NOMO-1 treated with dmso at 0.1 percent for 144 hours (cell line): ENCODE results near the gene TMIGD3.

Experiments
- DNase-seq: peaks from one replicate; lab custom pipeline; 2025; ENCODE audit not compliant: unreplicated experiment; lab: John Stamatoyannopoulos, UW

Gene TMIGD3

DNA sequence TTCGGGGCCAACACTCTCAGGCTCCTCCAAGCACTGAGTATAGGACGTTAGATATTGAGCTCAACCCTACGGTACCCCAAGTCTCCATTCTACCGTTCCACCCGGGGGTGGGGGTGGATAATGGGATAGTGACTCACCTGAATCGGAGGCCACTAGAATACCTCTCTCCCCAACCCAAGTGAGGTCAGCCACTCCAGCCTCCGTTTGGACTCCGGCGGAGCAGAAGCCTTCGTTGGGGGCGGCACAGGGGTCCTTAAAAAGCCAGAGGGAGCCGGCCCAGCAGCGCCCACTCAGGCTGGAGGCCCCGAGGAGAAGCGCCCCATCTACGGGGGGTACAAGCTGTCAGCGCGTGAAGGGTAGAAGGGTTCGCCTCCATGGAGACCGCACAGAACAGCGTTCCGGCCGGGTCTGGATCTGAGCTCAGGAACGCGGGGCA is 54.9 kb downstream of the TMIGD3 start:
- DNase-seq: no peak

DNA sequence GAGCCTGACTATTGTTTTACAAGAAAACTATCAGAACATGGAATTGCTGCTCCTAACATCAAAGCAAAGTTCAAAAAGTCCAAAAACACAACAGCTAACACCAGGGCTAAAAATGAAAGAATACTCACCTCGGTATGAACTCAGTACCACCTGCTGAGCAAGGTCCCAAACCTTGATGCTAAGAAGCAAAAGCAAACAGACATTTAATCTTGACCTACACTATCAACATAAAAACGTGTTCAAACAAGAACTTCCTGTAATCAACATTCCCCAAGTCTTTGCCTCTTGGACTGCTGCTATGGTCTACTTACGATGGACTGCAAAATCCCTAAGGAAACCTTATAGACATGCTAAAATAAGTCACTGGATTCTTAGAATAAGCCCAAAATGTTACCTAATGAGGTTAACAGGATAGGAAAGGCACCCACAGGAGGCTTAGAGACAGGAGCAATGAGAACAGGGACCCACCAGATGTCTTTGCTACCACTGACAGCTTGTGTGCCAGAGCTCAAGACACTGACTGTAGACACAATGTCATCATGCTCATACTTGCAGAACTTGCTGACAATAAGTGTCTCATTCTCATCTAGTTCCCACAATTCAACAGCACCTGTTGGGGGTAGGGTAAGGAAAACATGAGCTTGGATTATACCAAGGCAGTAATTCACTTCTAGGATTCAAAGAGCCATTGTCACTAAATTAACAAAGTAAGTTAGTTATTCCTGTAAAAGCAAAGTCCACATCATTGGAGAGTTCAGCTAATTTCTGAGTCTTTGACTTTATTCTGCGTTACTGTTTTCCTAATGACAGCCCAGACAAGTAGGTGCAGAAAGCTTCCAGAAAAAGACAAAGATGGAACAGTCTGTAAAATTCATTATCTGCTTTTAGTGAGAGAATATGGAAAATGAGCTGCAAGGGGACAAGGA is 56.2 kb downstream of the TMIGD3 start:
- no peak for DNase-seq

- DNase-seq: no peak
These were observed 56.9 kb downstream of the TMIGD3 start for GRCh38 chr1:111446546-111446945.

DNA sequence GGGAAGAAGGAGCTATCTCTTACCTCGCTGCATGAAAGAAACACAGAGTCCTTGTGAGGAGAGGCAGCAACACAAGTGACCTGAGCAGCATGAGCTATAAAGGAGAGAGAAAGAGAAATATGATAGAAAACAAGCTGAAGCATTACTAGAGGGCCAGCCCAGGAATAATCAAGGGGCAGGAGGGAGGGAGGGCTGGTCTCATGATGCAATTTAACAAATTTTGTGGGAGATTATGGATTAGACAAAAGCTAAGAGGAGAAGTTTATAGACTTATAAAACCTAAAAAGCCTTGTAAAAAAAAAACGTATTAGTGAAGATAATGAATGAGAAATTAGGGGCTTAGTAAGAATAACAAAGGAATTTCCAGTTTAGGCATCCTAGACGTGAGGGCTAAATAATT is 59.4 kb downstream of the TMIGD3 start:
- DNase-seq: no peak

DNA sequence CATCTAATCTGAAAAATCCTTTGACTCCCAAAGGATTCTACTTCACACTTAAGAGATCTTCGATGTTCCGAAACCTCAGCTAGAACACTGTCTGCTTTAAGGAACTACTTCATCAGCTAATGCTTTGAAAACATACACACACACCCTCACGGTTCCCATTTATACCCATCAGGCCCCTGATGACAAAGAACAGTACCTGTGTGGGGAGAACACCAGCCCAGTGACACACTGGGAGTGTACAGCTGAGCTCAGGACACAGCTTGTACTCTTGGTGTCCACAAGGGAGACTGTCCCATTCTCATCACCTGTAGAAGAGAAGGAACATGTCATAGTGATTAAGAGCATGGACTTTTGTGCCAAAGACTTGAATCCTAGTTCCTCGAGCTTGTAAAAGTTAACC is 61.0 kb downstream of the TMIGD3 start:
- DNase-seq: no peak

- no peak for DNase-seq
These were observed 61.8 kb downstream of the TMIGD3 start for GRCh38 chr1:111441573-111442192.

- DNase-seq: no peak
These were observed 63.7 kb downstream of the TMIGD3 start for GRCh38 chr1:111439461-111440351.

- no peak for DNase-seq
These were observed 66.7 kb downstream of the TMIGD3 start for GRCh38 chr1:111436726-111437125.
